HG03196 (cell line): ENCODE measurements around the gene TNRC6A.
"Not testable (repeated sequence)": the region's sequence is repeated elsewhere in the genome, so short reads cannot be mapped to it uniquely, and the experiment has no call there.

Source experiments
- ATAC-seq: cut with Tn5 transposase; IDR thresholded peaks from one replicate; pipeline ENCODE4 v1.9.1; 2021; ENCODE audit not compliant: unreplicated experiment

TNRC6A gene

DNA sequence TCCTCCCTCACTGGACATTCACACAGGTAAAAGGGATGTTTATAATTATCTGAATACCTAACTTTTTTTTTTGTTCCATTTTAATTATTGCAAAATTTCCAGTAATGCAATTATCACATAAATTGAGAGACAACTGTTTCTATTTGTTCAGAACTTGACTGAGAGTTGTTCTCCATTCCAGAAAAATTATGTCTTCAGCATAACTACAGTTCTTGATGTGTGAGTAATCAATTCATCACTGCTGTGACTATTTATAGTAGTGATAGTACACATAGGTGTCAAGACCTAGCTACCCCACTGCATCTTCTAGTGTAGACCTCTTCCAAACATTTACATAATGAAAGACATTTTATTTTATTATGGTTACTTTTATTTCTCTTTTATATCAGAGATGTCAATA, 5.8 kb upstream of the TNRC6A start:
- ATAC-seq = no peak

DNA sequence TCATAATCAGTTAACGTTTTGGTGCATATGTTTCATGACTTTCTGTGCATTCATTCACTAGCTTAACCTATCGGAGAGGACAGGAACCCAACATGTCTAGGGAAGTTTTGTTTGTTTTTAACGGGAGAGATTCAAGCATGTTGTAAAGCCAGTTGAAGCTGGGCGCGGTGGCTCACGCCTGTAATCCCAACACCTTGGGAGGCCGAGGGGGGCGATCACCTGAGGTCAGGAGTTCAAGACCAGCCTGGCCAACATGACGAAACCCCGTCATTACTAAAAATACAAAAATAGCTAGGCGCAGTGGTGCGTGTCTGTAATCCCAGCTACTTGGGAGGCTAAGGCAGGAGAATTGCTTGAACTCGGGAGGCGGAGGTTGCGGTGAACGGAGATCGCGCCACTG, 1.4 kb upstream of the TNRC6A start:
- no peak for ATAC-seq

- ATAC-seq = no peak
Observed at GRCh38 chr16:24728891-24729242, 584 bp upstream of the TNRC6A start.

GRCh38 chr16:24729951-24730815, 732 bp downstream of the TNRC6A start:
- no peak for ATAC-seq

DNA sequence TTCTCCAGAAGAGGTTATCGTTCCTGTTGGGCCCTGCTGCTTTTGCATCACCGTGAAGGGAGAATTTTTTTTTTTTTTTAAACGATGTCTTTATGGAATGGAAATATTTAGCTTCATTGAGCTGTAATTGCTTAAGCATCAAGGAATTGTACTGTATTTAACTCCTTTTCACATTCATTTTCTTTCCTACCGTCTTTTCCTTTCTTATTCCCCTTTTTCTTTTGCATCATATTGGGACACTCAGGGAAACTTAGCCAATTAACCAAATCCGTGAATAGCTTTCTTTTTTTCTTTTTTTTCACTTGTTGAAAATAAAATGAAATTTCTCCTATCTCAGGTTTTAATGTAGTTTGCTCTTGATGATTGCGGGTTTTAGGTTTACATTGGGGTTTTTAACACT, 1.5 kb downstream of the TNRC6A start:
- no peak for ATAC-seq

GRCh38 chr16:24731722-24732419, 2.4 kb downstream of the TNRC6A start:
- no peak for ATAC-seq

DNA sequence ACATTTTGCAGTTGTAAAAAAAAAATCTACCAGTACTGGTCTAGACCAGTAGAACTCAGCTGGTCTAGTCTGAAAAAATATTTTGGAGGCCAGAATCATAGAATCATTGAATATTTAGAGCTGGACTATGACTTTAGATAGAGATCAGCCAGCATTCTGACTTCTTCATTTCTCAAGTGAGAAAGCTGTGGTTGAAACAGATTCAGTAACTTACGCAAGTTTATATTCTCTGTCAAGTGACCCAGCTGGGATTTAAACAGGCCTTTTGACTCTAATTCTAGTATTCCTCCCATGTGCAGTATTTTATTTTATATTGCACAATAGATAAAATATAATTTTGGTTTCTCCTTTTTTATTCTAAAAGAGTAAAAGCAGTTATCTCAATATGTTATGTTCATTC, 4.9 kb downstream of the TNRC6A start:
- ATAC-seq = no peak

- no peak for ATAC-seq
Observed at GRCh38 chr16:24736758-24737157, 7.3 kb downstream of the TNRC6A start.

GRCh38 chr16:24737391-24737871, 8.0 kb downstream of the TNRC6A start:
- ATAC-seq = no peak

- no peak for ATAC-seq
Observed at GRCh38 chr16:24737916-24738594, 8.6 kb downstream of the TNRC6A start.

GRCh38 chr16:24738895-24739294, 9.4 kb downstream of the TNRC6A start:
- no peak for ATAC-seq

GRCh38 chr16:24741862-24742261, 12.4 kb downstream of the TNRC6A start:
- ATAC-seq = no peak

DNA sequence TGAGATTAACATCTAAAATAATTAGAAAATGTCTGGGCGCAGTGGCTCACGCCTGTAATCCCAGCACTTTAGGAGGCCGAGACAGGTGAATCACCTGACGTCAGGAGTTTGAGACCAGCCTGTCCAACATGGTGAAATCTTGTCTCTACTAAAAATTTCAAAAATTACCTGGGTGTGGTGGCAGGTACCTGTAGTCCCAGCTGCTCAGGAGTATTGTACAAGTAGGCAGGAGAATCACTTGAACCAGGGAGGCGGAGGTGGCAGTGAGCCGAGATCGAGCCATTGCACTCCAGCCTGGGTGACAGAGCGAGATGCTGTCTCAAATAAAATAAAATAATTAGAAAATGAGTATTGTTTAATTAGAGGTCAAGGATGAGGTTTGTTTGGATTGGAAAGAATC, 13.2 kb downstream of the TNRC6A start:
- not testable (repeated sequence) for ATAC-seq

- no peak for ATAC-seq
Observed at GRCh38 chr16:24745391-24745790, 15.9 kb downstream of the TNRC6A start.

DNA sequence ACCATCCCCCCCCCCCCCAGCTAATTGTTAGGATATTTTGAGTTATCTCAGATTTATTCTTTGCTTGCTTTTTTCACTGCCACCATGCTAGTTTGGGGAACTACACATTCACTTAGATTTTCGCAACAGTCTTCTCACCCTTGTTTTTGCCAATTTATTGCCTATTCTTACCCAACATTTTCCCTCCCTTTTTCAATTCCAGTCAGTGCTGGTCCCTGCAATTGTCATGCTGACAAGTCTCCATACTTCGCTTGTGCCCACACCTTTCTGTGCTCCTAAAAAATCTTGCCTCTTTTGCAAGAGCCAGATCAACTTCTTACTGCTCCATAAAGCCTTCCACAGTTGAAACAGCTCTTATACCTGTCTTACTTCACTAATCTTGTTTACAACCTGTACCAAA, 16.3 kb downstream of the TNRC6A start:
- ATAC-seq = no peak

DNA sequence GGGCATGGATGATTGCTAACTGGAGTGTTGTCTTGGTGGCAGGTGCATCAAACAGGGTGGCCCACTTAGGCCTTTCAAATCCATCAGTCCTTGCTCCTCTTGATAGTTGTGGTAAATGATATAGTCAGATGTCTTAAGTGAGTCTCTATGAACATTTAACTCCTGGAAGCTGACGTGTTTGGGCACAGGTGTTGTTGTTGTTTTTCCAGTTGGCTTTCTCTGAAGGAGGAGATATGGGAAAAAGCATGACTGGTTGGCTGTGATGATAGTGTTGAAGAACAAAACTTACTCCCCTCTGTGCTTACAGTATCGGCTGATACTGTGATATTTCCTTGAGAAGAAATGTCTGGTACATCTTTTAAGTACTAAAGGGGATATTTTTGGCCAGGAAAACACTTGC, 18.0 kb downstream of the TNRC6A start:
- no peak for ATAC-seq

DNA sequence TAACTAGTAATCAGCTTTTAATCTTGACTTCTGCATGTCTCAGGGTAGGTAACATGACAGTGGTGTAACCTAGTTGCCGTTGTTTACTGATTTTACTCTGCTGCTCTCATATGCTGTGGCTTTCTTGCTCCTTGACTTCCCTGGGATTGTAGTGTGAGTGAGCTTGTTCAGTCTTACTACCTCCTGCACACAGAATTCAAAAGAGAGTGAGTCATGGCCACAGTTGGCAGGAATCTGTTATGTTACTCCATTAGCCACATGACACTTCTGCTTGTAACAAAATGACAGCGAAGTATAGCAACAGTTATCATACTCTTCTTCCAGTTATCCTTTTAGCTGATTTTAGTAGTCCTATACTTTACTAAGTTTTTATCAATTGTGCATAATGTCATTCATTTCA, 18.8 kb downstream of the TNRC6A start:
- no peak for ATAC-seq

DNA sequence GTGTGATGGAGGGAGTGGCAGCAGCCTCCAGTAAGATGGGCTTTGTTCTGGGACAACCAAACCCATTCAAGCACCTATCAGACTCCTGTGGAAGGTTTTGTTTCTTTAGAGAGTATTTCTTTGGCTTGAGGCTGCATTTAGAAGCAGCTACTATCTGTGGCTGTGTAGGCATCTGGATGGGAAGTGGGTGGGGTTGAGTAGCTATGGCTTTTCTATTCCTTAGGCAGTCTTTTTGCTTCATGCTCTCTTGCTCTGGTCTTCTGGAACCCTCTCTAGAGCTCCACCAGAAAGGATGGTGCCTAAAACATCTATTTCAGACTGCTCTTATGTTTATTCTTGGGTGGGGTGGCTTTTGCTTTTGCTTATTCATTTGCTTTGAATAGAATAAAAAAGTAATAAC, 19.9 kb downstream of the TNRC6A start:
- no peak for ATAC-seq

DNA sequence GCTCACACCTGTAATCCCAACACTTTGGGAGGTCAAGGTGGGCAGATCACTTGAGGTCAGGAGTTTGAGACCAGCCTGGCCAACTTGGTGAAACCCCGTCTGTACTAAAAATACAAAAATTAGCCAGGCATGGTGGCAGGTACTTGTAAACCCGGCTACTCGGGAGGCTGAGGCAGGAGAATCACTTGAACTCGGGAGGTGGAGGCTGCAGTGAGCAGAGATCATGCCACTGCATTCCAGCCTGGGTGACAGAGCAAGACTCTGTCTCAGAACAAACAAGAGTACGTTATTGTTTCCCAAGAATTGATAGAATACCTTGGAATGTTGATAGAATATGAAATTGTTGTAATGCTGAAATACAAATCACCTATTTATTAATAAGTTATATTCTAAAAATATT, 20.4 kb downstream of the TNRC6A start:
- ATAC-seq = not testable (repeated sequence)

DNA sequence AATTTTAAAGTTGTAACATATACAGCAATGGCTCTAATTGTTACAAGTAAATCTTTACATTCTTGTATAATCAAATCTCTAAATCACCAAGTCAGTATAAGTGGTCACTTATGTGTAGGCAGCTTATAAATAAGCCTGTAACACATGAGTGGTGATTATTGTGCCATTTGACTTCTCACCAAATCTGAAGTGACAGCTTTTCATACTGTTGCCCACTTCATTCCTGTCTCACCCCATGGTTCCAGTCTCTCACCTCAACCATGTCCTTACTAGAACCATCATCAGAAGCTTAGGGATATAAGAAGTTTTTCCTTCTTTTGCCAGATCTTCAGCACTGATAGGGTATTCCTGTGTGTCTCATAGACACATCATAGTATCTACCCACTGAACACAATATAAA, 23.5 kb downstream of the TNRC6A start:
- ATAC-seq = no peak

- no peak for ATAC-seq
Observed at GRCh38 chr16:24753437-24753836, 24.0 kb downstream of the TNRC6A start.

GRCh38 chr16:24754543-24754942, 25.1 kb downstream of the TNRC6A start:
- no peak for ATAC-seq
